Measurements from ENCODE around the gene IRF2BP2.

IRF2BP2 gene

DNA sequence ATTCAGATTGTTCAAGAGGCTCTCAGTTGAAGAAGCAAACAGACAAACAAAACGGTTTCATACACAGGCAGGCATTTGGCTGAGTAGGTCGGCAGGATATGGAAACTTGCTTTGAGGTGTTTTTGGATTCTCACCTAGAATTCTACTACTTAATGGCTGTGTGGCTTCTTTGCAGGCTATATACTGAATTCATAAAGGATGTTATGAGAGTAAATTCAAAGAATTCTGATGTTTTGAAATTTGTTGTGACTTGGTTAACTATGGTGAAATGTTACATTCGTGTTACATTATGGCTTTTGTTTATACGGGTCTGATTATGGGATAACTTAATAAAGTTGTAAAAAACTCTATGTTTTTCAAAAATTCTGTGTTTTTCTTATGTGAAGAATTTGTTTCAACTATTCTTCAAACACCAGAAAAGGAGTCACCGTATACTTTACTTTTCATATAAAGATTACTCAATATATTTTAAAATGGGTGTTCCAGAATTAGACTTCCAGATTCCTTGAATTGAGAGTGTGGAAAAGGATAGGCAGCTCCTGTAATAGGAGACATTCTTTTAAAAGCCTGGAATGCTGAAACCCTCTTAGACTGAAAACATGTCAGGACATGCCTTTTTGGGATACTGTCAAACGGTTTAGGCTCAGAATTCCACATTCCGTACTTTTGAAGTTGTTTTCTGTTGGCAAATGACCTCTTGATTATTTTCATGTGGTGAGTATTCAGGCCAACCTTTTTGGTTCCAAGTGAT lies 8.2 kb upstream of the IRF2BP2 start:
- no peak for DNase-seq
- in situ Hi-C loops (cut with HindIII; ENCODE audit: low pct_ligation_motif_present, low pct_unique_long_range_greater_than_20kb, low sequenced_read_pairs) = no loop called here

DNA sequence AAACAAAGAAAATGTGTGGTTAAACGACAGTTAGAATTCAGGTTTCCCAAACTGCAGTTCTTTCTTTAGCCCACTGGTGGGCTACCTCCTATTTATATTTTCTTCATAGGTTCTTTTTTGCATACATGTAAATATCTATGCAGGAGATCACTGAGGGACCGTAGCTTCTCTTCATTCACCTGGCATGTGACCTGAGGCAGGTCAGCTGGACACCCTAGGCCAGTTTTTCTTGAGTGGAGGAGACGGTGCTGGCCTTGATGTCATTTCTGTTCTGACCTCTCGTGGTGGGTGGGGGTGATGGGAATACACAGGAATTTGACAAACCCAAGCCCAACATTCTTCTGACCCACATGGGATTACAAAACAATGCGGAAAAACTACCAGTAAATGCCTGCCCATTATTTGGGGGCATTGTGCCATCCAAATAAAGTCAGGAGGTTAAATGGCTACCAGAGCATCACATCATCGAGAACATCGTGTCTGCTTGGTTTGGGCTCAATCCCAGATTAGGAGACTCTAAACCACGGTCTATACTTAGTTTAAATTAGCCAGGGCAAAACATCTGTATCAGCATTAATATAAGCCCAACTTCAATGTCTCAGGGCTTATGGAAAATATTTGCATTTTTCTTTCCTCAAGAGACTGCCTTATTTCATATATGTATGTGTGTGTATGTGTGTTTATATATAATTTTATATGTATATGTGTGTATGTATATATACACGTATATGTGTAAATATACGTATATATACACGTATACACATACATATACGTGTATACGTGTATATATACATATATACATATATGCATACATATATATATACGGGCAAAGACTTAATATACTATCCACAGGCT lies 7.4 kb upstream of the IRF2BP2 start:
- DNase-seq = no peak
- in situ Hi-C loops (cut with HindIII; ENCODE audit: low pct_ligation_motif_present, low pct_unique_long_range_greater_than_20kb, low sequenced_read_pairs) = no loop called here

- DNase-seq = no peak
- in situ Hi-C loops (cut with HindIII; ENCODE audit: low pct_ligation_motif_present, low pct_unique_long_range_greater_than_20kb, low sequenced_read_pairs) = no loop called here
Measured at GRCh38 chr1:234616644-234617043, 6.7 kb upstream of the IRF2BP2 start.

GRCh38 chr1:234614081-234614489 lies 4.1 kb upstream of the IRF2BP2 start:
- in situ Hi-C loops (cut with HindIII; ENCODE audit: low pct_ligation_motif_present, low pct_unique_long_range_greater_than_20kb, low sequenced_read_pairs) = no loop called here
- no peak for DNase-seq

DNA sequence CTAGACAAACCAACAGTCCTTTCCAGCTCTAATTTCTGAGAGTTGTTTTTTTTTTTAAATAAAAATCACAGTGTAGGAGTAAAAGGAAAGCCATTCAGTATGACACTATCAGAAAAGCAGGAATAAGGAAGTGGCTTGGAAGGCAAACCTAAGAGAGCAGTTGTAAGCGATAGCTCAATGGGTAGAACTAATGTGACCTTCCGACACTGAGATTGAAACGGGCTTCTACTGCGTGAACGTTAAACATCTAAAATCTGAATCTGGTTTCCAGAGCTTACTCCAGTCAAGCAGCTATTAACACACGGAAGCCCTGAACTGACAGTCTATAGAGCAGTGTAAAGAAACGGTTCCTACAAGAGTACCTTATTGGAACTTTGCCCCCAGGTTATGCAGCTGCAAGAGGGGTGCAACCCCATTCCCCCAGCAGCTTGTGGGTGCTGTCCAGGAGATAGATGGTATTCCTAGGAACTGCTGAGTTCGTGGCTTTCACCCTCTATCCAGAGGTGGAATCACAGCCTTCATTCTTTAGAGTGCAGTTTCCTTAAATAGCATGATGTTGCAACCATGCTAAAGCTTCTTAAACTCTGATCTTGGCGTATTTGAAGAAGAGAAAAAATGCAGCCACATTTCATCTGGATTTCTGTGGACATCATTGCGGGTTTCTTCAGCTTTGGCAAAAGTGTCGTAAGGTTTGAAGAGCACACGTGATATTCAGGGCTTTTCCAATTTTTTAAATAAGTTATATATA lies 3.3 kb upstream of the IRF2BP2 start:
- peak; percentile 37 for DNase-seq
- in situ Hi-C loops (cut with HindIII; ENCODE audit: low pct_ligation_motif_present, low pct_unique_long_range_greater_than_20kb, low sequenced_read_pairs) = no loop called here

DNA sequence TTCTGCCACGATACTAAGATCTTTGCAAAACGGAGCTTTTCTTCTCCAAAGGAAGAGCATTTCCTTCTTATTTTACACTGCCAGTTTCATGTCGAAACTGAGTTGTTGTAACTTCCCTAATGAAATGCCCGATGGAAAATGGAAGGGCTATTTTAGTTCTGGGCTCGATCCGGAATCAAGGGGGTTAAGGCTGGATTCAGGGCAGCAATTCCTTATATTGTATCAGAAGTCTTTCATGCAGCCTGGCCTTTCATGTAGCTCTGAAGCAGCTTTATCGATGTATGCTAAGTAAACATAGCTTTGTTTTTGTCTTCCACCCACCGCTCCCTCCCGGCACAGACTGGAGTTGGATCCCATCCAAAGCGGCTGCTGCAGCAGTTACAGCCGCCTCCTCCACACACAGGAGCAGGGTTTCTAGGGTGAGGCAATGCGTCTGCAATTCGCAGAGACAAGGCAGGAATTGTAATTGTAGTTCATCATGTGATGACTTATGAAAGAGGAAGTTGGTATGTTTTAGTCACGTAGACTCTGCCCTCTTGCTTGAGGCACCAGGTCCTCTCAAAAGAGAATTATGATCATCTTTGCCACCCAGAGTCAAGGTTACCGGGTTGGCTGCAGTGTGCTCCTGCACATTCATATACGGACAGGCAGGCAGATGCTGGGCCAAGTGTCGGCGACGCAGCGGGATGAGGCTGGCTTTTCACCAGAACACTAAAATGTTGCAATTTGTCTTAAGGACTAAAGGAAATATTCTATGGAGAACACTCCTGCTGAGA lies 2.6 kb upstream of the IRF2BP2 start:
- in situ Hi-C loops (cut with HindIII; ENCODE audit: low pct_ligation_motif_present, low pct_unique_long_range_greater_than_20kb, low sequenced_read_pairs) = no loop called here
- DNase-seq = peak; percentile 97

DNA sequence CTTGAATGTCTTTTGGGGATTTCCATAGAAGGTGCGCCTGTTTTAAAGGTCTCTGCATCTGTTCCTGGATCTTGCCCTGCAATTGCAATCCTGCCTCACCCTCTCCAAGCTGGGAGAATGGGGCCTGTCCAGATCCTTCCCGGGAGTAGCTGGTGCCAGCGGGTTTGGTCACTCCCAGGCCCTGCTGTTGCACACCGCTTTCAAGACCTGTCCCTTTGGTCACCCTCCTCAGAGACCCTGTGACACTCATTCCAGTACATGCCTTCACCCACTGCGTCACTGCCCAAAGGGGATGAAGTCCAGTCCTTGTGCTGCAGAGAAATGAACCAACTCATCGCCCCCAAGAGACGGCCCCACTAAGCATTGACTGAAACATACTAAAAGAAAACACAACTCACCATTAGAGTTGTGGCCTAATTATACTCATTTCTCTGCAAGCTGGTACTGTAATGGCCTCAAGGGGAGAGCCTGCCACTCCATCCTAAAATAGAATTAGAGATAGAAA lies 1.9 kb upstream of the IRF2BP2 start:
- in situ Hi-C loops (cut with HindIII; ENCODE audit: low pct_ligation_motif_present, low pct_unique_long_range_greater_than_20kb, low sequenced_read_pairs) = no loop called here
- no peak for DNase-seq

DNA sequence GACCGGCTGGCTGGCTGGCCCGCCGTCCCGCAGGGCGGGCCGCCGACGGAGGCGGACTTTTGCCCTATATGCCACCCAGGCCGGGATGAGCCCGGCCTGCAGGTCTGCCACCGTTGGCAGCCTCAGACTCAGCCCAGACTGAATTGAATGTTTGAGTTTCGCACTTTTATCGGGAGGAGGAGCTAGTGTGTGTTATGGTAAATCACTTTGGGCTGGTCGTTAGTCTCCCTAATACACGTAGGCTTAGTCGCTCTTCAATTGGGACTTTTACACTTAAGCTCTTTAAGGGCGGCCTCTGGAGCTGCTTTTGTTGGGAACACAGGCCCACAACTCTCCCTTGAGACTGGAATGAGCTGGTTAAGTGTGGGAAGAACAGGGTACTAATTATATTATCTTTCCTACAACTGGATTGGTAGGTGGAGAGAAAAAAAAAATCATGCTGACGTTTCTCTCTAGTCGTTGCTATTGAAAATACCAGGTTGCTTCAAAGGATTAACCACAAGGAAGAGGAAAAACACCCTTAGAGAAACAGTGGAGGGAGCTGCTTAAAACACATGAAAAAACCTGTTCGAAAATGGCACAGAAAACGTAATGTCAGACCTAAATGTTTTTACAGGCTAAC lies 1.4 kb upstream of the IRF2BP2 start:
- peak; percentile 92 for DNase-seq
- in situ Hi-C loops (cut with HindIII; ENCODE audit: low pct_ligation_motif_present, low pct_unique_long_range_greater_than_20kb, low sequenced_read_pairs) = no loop called here

GRCh38 chr1:234610666-234611224 lies 767 bp upstream of the IRF2BP2 start:
- in situ Hi-C loops (cut with HindIII; ENCODE audit: low pct_ligation_motif_present, low pct_unique_long_range_greater_than_20kb, low sequenced_read_pairs) = no loop called here
- DNase-seq = peak; percentile 94

- in situ Hi-C loops (cut with HindIII; ENCODE audit: low pct_ligation_motif_present, low pct_unique_long_range_greater_than_20kb, low sequenced_read_pairs) = no loop called here
- no peak for DNase-seq
Measured at GRCh38 chr1:234609691-234610042, 311 bp downstream of the IRF2BP2 start.

DNA sequence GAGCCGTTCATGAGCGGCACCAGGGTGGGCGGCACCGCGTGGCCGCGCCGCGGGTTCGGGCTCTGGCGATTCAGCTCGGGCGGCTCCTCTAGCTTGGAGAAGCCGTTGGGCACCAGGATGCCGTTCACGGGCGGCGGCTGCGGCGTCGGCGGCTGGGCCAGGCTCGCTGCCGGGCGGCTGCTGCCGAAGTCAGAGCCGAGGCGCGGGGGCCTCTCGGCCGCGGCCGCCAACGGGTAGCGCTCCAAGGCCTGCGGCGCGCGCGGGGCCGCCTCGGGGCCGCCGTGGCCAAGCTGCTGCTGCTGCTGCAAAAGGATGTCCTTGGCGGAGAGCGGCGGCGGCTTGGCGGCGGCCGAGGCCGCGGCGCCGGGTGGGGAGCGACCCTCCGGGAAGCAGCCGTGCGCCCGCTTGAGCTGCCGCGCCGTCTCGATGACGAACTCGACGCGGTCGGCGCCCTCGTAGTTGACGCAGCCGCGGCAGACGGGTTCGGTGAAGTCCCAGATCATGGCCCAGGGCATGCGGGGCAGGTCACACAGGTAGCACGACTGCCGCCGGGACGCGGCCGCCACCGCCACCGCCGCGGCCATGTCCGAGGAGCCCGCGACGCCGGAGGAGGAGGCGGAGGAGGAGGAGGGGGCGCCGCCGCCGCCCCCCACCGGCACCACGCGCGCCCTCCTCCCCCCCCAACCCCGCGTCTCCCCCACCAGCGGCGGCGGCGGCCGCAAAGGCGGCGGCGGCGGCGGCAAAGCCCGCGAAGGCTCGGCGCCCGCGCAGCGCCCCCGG lies 877 bp downstream of the IRF2BP2 start:
- DNase-seq = peak; percentile 62
- in situ Hi-C loops (cut with HindIII; ENCODE audit: low pct_ligation_motif_present, low pct_unique_long_range_greater_than_20kb, low sequenced_read_pairs) = no loop called here

- in situ Hi-C loops (cut with HindIII; ENCODE audit: low pct_ligation_motif_present, low pct_unique_long_range_greater_than_20kb, low sequenced_read_pairs) = no loop called here
- DNase-seq = peak; percentile 92
Measured at GRCh38 chr1:234608025-234608910, 1.7 kb downstream of the IRF2BP2 start.

GRCh38 chr1:234607109-234608024 lies 2.6 kb downstream of the IRF2BP2 start:
- in situ Hi-C loops (cut with HindIII; ENCODE audit: low pct_ligation_motif_present, low pct_unique_long_range_greater_than_20kb, low sequenced_read_pairs) = no loop called here
- DNase-seq = peak; percentile 60

- in situ Hi-C loops (cut with HindIII; ENCODE audit: low pct_ligation_motif_present, low pct_unique_long_range_greater_than_20kb, low sequenced_read_pairs) = no loop called here
- DNase-seq = no peak
Measured at GRCh38 chr1:234606784-234607108, 3.2 kb downstream of the IRF2BP2 start.
